Neural cell (in vitro differentiated cells): ENCODE data around the gene ACVR1. TPM values are rescaled to one million over a fixed set of nuclear protein-coding genes. Genes with fewer than 3 reads are reported as not detected.

ENCODE experiments used
- H2AFZ ChIP-seq: fragments of 200-600, 300-800 bp; sonication (generic), shearing (Covaris generic); 2 replicates; pipeline ENCODE4 v1.6.0; 2014; ENCODE audit warnings: low read depth, mild to moderate bottlenecking, antibody characterized with exemption, low read length, moderate library complexity
- H3F3A ChIP-seq: fragments of 200-600 bp; shearing (Covaris generic); 2 replicates; pipeline ENCODE4 v1.6.1; 2016; ENCODE audit warnings: mild to moderate bottlenecking, moderate library complexity, mixed read lengths, antibody characterized with exemption, low read length; ENCODE audit not compliant: insufficient read depth, poor library complexity, severe bottlenecking
- H3K27ac ChIP-seq: fragments of 200-600, 300-800 bp; sonication (generic), shearing (Covaris generic); 2 replicates; pipeline ENCODE4 v1.5.1; 2014; ENCODE audit warnings: mild to moderate bottlenecking, low read length, moderate library complexity
- H3K27me3 ChIP-seq: fragments of 300-800, 200-600 bp; sonication (generic), shearing (Covaris generic); 2 replicates; pipeline ENCODE4 v1.6.0; 2014; ENCODE audit warnings: mild to moderate bottlenecking, low read depth, low read length, moderate library complexity; ENCODE audit not compliant: insufficient read depth
- H3K36me3 ChIP-seq: fragments of 300-800, 200-600 bp; sonication (generic), shearing (Covaris generic); 2 replicates; pipeline ENCODE4 v1.5.1; 2014; ENCODE audit warnings: mild to moderate bottlenecking, antibody characterized with exemption, low read length, moderate library complexity; ENCODE audit not compliant: insufficient read depth
- H3K4me2 ChIP-seq: fragments of 300-800, 200-600 bp; sonication (generic), shearing (Covaris generic); 2 replicates; pipeline ENCODE4 v1.6.0; 2014; ENCODE audit warnings: mild to moderate bottlenecking, low read length
- H3K4me3 ChIP-seq: fragments of 300-800, 200-600 bp; sonication (generic), shearing (Covaris generic); 2 replicates; pipeline ENCODE4 v1.5.1; 2014; ENCODE audit warnings: mild to moderate bottlenecking, low read length, moderate library complexity
- H3K79me2 ChIP-seq: fragments of 200-600 bp; shearing (Covaris generic); replicated peaks from 2 replicates; pipeline ENCODE4 v1.6.0; 2014; ENCODE audit warnings: mild to moderate bottlenecking, low read length, moderate library complexity; ENCODE audit not compliant: insufficient read depth
- H3K9ac ChIP-seq: fragments of 300-800, 200-600 bp; sonication (generic), shearing (Covaris generic); 2 replicates; pipeline ENCODE4 v1.6.1; 2016; ENCODE audit warnings: mild to moderate bottlenecking, low read length, mixed read lengths
- H3K9me2 ChIP-seq: fragments of 200-600 bp; shearing (Covaris generic); 2 replicates; pipeline ENCODE4 v1.6.1; 2016; ENCODE audit warnings: mild to moderate bottlenecking, low read length, mixed read lengths; ENCODE audit not compliant: insufficient read depth
- H3K9me3 ChIP-seq: fragments of 200-600, 300-800 bp; sonication (generic), shearing (Covaris generic); 2 replicates; pipeline ENCODE4 v1.6.1; 2016; ENCODE audit warnings: mild to moderate bottlenecking, mixed run types, low read length, moderate library complexity, mixed read lengths
- H4K20me1 ChIP-seq: fragments of 200-600 bp; shearing (Covaris generic); 2 replicates; pipeline ENCODE4 v1.6.1; 2016; ENCODE audit warnings: mild to moderate bottlenecking, mixed run types; ENCODE audit not compliant: insufficient read depth
- EP300 ChIP-seq: fragments of 450-650 bp; conservative IDR thresholded peaks from 2 replicates; pipeline ENCODE4 v1.6.1; 2014; ENCODE audit warnings: antibody characterized with exemption, mild to moderate bottlenecking, moderate library complexity; ENCODE audit not compliant: poor library complexity, severe bottlenecking
- EZH2 ChIP-seq: fragments of 200-600, 300-800 bp; shearing (Covaris generic), sonication (generic); IDR thresholded peaks from 2 replicates; pipeline ENCODE4 v1.6.1; 2014; ENCODE audit warnings: antibody characterized with exemption, low read length, borderline replicate concordance, mild to moderate bottlenecking; ENCODE audit not compliant: insufficient read depth, poor library complexity, severe bottlenecking
- MXI1 ChIP-seq: fragments of 450-650 bp; conservative IDR thresholded peaks from 2 replicates; pipeline ENCODE4 v1.6.1; 2014; ENCODE audit warnings: antibody characterized with exemption, mild to moderate bottlenecking; ENCODE audit not compliant: poor library complexity, severe bottlenecking
- POLR2AphosphoS5 ChIP-seq: IDR thresholded peaks from 2 replicates; pipeline ENCODE4 v1.6.1; 2012
- RAD21 ChIP-seq: fragments of 450-650 bp; conservative IDR thresholded peaks from 2 replicates; pipeline ENCODE4 v1.6.1; 2014; ENCODE audit warnings: antibody characterized with exemption, mild to moderate bottlenecking, moderate library complexity
- SMC3 ChIP-seq: fragments of 450-650 bp; conservative IDR thresholded peaks from 2 replicates; pipeline ENCODE4 v1.6.1; 2014; ENCODE audit warnings: antibody characterized with exemption, mild to moderate bottlenecking, moderate library complexity; ENCODE audit not compliant: poor library complexity
- TAF1 ChIP-seq: IDR thresholded peaks from 2 replicates; pipeline ENCODE4 v1.6.1; 2012; ENCODE audit warnings: low read depth
- polyA plus RNA-seq: library from polyadenylated mRNA; depleted of rRNA; stranded (reverse); fragments of >200 nt; gene quantifications from 2 replicates; pipeline ENCODE4 v1.2.3, GENCODE V29; 2014
- TF ChIP-seq, protein P1 (sequence below): fragments of 450-650 bp; IDR thresholded peaks from 2 replicates; pipeline ENCODE4 v1.5.1; 2014; ENCODE audit warnings: antibody characterized with exemption, mild to moderate bottlenecking, moderate library complexity; ENCODE audit not compliant: poor library complexity, severe bottlenecking
- TF ChIP-seq, protein P2 (sequence below): IDR thresholded peaks from 2 replicates; pipeline ENCODE4 v1.6.1; 2012; ENCODE audit warnings: borderline replicate concordance

Gene ACVR1
- polyA plus RNA-seq, 1 donor from 2014 or later = 4.0 TPM

DNA sequence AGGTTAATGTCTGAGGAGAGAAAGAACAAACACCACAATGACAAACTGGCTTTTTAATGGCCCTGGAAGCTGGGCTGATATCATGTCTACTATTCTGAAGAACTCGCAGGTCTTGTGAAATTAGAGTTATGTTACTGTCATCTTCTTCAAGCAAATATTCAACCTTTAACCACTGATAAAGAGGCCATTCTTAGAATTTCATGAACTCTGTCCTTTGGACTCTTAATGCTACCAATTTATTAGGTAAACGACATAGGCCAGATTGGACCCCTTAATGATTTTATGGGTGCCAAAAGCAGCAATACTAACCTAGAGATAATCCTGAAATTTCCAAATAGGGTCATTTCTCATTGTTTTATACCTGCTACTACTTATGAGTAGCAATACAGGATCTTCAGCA, 138.5 kb downstream of the ACVR1 start:
- no peaks in the 10 kb centered on the region for H3K79me2 ChIP-seq
- no peaks in the 10 kb centered on the region for H3K9me3 ChIP-seq
- no peak overlapping the region for H3K4me2 ChIP-seq
- no peak overlapping the region for H3K9ac ChIP-seq
- H3K4me3 ChIP-seq = no peak overlapping the region
- H2AFZ ChIP-seq = no peak overlapping the region
- no peak for TF ChIP-seq POLR2AphosphoS5
- TF ChIP-seq, protein P1, sequence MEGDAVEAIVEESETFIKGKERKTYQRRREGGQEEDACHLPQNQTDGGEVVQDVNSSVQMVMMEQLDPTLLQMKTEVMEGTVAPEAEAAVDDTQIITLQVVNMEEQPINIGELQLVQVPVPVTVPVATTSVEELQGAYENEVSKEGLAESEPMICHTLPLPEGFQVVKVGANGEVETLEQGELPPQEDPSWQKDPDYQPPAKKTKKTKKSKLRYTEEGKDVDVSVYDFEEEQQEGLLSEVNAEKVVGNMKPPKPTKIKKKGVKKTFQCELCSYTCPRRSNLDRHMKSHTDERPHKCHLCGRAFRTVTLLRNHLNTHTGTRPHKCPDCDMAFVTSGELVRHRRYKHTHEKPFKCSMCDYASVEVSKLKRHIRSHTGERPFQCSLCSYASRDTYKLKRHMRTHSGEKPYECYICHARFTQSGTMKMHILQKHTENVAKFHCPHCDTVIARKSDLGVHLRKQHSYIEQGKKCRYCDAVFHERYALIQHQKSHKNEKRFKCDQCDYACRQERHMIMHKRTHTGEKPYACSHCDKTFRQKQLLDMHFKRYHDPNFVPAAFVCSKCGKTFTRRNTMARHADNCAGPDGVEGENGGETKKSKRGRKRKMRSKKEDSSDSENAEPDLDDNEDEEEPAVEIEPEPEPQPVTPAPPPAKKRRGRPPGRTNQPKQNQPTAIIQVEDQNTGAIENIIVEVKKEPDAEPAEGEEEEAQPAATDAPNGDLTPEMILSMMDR = no peak
- no peak for TF ChIP-seq MXI1
- no peak for TF ChIP-seq SMC3
- no peak for TF ChIP-seq EP300
- no peak for TF ChIP-seq EZH2
- TF ChIP-seq RAD21 = no peak
- no peak for TF ChIP-seq TAF1
- TF ChIP-seq, protein P2, sequence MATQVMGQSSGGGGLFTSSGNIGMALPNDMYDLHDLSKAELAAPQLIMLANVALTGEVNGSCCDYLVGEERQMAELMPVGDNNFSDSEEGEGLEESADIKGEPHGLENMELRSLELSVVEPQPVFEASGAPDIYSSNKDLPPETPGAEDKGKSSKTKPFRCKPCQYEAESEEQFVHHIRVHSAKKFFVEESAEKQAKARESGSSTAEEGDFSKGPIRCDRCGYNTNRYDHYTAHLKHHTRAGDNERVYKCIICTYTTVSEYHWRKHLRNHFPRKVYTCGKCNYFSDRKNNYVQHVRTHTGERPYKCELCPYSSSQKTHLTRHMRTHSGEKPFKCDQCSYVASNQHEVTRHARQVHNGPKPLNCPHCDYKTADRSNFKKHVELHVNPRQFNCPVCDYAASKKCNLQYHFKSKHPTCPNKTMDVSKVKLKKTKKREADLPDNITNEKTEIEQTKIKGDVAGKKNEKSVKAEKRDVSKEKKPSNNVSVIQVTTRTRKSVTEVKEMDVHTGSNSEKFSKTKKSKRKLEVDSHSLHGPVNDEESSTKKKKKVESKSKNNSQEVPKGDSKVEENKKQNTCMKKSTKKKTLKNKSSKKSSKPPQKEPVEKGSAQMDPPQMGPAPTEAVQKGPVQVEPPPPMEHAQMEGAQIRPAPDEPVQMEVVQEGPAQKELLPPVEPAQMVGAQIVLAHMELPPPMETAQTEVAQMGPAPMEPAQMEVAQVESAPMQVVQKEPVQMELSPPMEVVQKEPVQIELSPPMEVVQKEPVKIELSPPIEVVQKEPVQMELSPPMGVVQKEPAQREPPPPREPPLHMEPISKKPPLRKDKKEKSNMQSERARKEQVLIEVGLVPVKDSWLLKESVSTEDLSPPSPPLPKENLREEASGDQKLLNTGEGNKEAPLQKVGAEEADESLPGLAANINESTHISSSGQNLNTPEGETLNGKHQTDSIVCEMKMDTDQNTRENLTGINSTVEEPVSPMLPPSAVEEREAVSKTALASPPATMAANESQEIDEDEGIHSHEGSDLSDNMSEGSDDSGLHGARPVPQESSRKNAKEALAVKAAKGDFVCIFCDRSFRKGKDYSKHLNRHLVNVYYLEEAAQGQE = no peak
- no peaks in the 10 kb centered on the region for H3K27me3 ChIP-seq
- H4K20me1 ChIP-seq = no peaks in the 10 kb centered on the region
- H3K36me3 ChIP-seq = peaks cover 4% of the 10 kb centered on the region
- H3K9me2 ChIP-seq = no peaks in the 10 kb centered on the region
- no peak overlapping the region for H3K27ac ChIP-seq
- H3F3A ChIP-seq = no peaks in the 10 kb centered on the region

DNA sequence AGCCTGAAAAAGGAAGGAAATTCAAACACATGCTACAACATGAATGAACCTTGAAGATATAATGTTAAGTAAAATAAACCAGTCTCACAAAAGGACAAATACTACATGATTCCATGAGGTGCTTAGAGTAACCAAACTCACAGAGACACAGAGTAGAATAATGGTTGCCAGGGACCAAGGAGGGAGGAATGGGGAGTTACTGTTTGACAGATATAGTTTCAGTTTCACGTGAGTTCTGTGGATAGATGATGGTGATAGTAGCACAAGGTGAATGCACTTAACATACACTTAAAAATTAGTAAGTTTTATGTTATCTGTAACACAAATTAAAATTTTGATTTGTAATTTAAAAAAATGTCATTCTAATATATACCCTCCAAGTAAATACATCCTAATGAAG, 140.6 kb downstream of the ACVR1 start:
- no peak for TF ChIP-seq TAF1
- no peak for TF ChIP-seq SMC3
- TF ChIP-seq EP300 = no peak
- TF ChIP-seq POLR2AphosphoS5 = no peak
- TF ChIP-seq MXI1 = no peak
- TF ChIP-seq RAD21 = no peak
- TF ChIP-seq, protein P2 = no peak
- TF ChIP-seq, protein P1 = no peak
- TF ChIP-seq EZH2 = no peak
- Histone ChIP-seq H3K9me3 (no peaks in the 10 kb centered on the region), H4K20me1 (no peaks in the 10 kb centered on the region), H3K4me3 (no peak overlapping the region), H3K27me3 (no peaks in the 10 kb centered on the region), H3K4me2 (no peak overlapping the region), H3F3A (no peaks in the 10 kb centered on the region), H3K79me2 (no peaks in the 10 kb centered on the region), H2AFZ (no peak overlapping the region), H3K9me2 (no peaks in the 10 kb centered on the region), H3K9ac (no peak overlapping the region), H3K36me3 (peaks cover 4% of the 10 kb centered on the region), H3K27ac (no peak overlapping the region)
